ENCODE data around the gene SURF2.
"Not testable (repeated sequence)": the region's sequence is repeated elsewhere in the genome, so short reads cannot be mapped to it uniquely, and the experiment has no call there.

- TF ChIP-seq, protein P1, sequence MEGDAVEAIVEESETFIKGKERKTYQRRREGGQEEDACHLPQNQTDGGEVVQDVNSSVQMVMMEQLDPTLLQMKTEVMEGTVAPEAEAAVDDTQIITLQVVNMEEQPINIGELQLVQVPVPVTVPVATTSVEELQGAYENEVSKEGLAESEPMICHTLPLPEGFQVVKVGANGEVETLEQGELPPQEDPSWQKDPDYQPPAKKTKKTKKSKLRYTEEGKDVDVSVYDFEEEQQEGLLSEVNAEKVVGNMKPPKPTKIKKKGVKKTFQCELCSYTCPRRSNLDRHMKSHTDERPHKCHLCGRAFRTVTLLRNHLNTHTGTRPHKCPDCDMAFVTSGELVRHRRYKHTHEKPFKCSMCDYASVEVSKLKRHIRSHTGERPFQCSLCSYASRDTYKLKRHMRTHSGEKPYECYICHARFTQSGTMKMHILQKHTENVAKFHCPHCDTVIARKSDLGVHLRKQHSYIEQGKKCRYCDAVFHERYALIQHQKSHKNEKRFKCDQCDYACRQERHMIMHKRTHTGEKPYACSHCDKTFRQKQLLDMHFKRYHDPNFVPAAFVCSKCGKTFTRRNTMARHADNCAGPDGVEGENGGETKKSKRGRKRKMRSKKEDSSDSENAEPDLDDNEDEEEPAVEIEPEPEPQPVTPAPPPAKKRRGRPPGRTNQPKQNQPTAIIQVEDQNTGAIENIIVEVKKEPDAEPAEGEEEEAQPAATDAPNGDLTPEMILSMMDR (conservative IDR thresholded peaks at IDR 0.05; ENCODE audit: low read depth, low read length) = not testable (repeated sequence)
- TF ChIP-seq EZH2 (IDR thresholded peaks at IDR 0.05; ENCODE audit: low read length, unreplicated experiment) = not testable (repeated sequence)
Observed at GRCh38 chr9:133327021-133327420, 29.3 kb upstream of the SURF2 start.
